Astrocyte of the spinal cord (primary cell): Measurements from ENCODE around the gene WDR27.
A peak's percentile ranks its signal among the peaks of the same experiment; 100 is the strongest.

ENCODE experiments used
- DNase-seq: peaks from one replicate; pipeline ENCODE4 v3.0.0; 2011; ENCODE audit warnings: low read depth, low spot score
- H3K4me3 ChIP-seq: 2 replicates; pipeline ENCODE4 v1.5.1; 2011; ENCODE audit warnings: low read depth, mild to moderate bottlenecking, low read length, moderate library complexity
- CTCF ChIP-seq: IDR thresholded peaks from 2 replicates; pipeline ENCODE4 v1.5.1; 2012; ENCODE audit warnings: low read depth, mild to moderate bottlenecking, low read length, inconsistent platforms
- in situ Hi-C: cut with HindIII; loops from 2 replicates; pipeline ENCODE4 v1.10.0; 2017; ENCODE audit warnings: low sequenced_read_pairs

WDR27 gene

GRCh38 chr6:169456840-169457239, 245.0 kb downstream of the WDR27 start:
- no peak for DNase-seq
- H3K4me3 ChIP-seq, result no peak overlapping the region
- in situ Hi-C loops, result no loop called here
- no peak for TF ChIP-seq CTCF

GRCh38 chr6:169455470-169455869, 246.4 kb downstream of the WDR27 start:
- no peak overlapping the region for H3K4me3 ChIP-seq
- DNase-seq, result no peak
- no peak for TF ChIP-seq CTCF
- in situ Hi-C loops, result no loop called here

GRCh38 chr6:169454872-169455204, 247.0 kb downstream of the WDR27 start:
- in situ Hi-C loops, result no loop called here
- no peak overlapping the region for H3K4me3 ChIP-seq
- no peak for TF ChIP-seq CTCF
- DNase-seq, result no peak

- no peak for TF ChIP-seq CTCF
- peak; percentile 57 for DNase-seq
- H3K4me3 ChIP-seq, result no peak overlapping the region
- in situ Hi-C loops, result no loop called here
These were observed 247.5 kb downstream of the WDR27 start for GRCh38 chr6:169454204-169454871.

- H3K4me3 ChIP-seq, result no peak overlapping the region
- DNase-seq, result no peak
- no peak for TF ChIP-seq CTCF
- in situ Hi-C loops, result no loop called here
These were observed 248.8 kb downstream of the WDR27 start for GRCh38 chr6:169452869-169453620.

- H3K4me3 ChIP-seq, result no peak overlapping the region
- peak; percentile 89 for DNase-seq
- in situ Hi-C loops, result no loop called here
- no peak for TF ChIP-seq CTCF
These were observed 249.5 kb downstream of the WDR27 start for GRCh38 chr6:169452117-169452868.
